ENCODE data around the gene VANGL1.

Gene VANGL1

DNA sequence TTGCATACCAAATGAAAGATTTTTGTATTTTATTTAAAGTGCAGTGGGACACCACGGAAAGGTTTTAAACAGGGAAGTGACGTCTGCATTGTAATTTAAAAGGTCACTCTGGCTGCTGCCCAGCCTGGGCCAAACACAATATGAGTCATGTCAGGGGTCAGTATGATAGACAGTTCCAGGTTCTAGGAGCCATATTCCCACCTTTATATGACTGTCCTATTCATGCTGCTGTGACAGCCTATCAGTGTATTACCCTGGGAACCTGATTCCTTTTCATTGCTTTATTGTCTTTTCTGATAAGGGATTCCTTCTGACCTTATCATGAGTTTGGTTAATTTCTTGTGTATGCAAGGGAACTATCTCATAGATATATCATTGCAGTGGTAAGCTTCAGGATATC, 5.3 kb downstream of the VANGL1 start:
- no peak overlapping the region for H3K4me3 ChIP-seq (ENCODE audit: low read length)
- no peak overlapping the region for H3K9ac ChIP-seq (ENCODE audit: low read depth, low read length)
- no peaks in the 10 kb centered on the region for H3K9me3 ChIP-seq (replicated peaks; ENCODE audit: low read length)
- H3K27me3 ChIP-seq (ENCODE audit: control insufficient read depth, insufficient read depth, low read length): no peaks in the 10 kb centered on the region
- no peak overlapping the region for H3K4me2 ChIP-seq (ENCODE audit: low read length)
- H3K36me3 ChIP-seq (ENCODE audit: insufficient read depth, low read length): peaks cover 7% of the 10 kb centered on the region
- H3K4me1 ChIP-seq (ENCODE audit: control insufficient read depth, insufficient read depth, low read length): peaks cover 24% of the 10 kb centered on the region

DNA sequence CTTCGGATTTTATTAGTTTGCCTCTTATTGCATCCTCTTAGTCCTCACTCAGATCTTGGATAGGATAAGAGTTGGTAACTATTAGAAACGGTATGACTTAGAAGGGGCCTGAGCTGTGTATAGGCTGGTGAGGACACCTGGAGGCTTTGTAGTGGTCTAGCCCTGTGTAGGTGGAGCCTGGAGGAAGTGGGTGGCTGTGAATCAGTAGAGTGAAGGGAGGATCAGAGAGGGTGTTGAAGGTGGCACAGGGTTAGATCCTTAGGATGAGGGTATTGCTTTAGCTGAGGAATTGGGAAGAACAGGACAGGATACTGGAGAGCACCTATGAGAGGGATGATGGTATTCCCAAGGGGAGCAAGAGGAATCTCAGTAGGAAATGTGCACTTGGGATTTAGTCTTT, 5.7 kb downstream of the VANGL1 start:
- Histone ChIP-seq H3K9me3 (replicated peaks; ENCODE audit: low read length) (no peaks in the 10 kb centered on the region), H3K4me3 (ENCODE audit: low read length) (no peak overlapping the region), H3K36me3 (ENCODE audit: insufficient read depth, low read length) (peaks cover 9% of the 10 kb centered on the region), H3K27me3 (ENCODE audit: control insufficient read depth, insufficient read depth, low read length) (no peaks in the 10 kb centered on the region), H3K4me1 (ENCODE audit: control insufficient read depth, insufficient read depth, low read length) (peaks cover 24% of the 10 kb centered on the region), H3K9ac (ENCODE audit: low read depth, low read length) (no peak overlapping the region), H3K4me2 (ENCODE audit: low read length) (no peak overlapping the region)

DNA sequence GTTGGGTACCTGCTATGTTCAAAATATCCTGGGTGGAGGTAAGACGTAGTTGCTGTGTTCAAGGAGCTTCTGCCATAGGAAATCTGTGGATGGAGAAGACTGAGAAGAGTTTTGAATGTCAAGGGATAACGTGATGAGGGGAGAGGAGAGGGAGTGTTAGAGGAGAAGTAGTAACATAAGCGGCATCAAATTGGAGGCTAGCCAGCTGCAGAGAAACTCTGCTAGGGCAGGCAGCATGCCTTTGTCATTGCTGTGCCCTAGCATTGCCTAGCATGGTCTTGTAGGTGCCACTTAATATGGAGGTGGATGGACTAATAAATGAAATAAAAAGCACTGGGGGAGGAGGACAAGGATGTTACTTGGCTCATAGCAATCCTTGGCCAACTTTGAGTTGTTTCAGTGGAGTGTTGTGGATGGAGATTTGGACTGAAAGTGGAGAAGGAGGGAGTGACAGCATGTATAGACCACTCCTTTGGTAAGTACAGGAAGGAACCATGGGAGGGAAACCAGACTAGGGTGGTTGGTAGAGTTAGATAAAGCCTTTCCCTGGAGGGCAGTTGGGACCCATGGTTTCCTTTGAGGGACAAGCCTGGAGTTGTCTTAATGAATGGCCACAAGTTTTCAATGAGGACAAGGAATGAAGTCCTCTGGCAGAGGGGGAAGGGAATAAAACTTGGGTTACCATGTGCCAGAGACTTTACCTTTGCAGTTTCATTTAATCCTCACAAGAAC, 6.3 kb downstream of the VANGL1 start:
- Histone ChIP-seq H3K9me3 (replicated peaks; ENCODE audit: low read length) (no peaks in the 10 kb centered on the region), H3K9ac (ENCODE audit: low read depth, low read length) (no peak overlapping the region), H3K4me2 (ENCODE audit: low read length) (no peak overlapping the region), H3K36me3 (ENCODE audit: insufficient read depth, low read length) (peaks cover 9% of the 10 kb centered on the region), H3K4me1 (ENCODE audit: control insufficient read depth, insufficient read depth, low read length) (peaks cover 20% of the 10 kb centered on the region), H3K4me3 (ENCODE audit: low read length) (no peak overlapping the region), H3K27me3 (ENCODE audit: control insufficient read depth, insufficient read depth, low read length) (no peaks in the 10 kb centered on the region)

DNA sequence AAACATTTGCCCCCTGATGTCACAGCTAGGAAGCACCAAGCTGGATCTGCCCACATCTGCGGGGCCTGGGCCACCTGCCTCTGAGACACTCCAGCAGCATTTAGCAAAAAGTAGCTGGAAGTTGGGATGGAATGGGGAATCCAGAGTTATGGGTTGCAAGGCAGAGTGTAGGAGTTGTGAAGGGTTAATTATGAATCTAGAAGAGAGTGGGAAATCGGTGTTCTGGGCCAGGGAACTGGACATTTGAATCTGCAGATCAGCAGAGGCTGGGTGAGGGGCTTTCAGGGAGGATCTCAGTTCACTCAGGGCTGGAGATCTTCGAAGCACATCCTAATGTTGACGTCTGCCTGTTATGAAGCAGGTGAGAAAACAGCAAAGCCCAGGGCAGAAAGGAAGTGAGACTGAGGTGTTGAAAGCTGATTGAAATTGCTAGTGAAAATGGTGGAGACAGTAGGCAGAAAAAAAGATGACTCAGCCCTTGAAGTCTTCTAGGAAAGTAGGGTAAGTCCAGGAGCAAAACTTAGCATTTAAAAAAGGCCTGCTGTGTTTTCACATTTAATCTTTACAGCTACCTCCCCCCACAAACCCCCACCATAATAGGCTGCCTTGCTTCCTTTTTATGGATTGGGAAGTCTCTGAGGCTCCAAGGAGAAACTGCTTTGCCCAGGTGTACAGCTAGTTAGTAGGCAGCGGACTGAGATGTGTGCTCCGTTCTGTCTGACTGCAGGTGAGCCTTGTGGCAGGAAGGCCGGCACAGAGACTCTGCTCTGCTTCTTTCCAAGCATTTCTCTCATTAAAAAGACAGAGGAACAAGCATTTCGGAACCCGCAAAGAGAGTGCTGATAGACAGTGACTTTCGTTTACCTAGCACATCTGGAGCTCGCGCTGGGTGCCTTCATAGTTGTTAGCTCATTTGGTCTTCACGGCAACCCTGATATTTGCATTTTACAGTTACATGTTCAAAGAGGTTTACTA, 7.2 kb downstream of the VANGL1 start:
- Histone ChIP-seq H3K27me3 (ENCODE audit: control insufficient read depth, insufficient read depth, low read length) (no peaks in the 10 kb centered on the region), H3K4me2 (ENCODE audit: low read length) (no peak overlapping the region), H3K9ac (ENCODE audit: low read depth, low read length) (no peak overlapping the region), H3K4me3 (ENCODE audit: low read length) (no peak overlapping the region), H3K36me3 (ENCODE audit: insufficient read depth, low read length) (peaks cover 9% of the 10 kb centered on the region), H3K4me1 (ENCODE audit: control insufficient read depth, insufficient read depth, low read length) (peaks cover 12% of the 10 kb centered on the region), H3K9me3 (replicated peaks; ENCODE audit: low read length) (no peaks in the 10 kb centered on the region)

DNA sequence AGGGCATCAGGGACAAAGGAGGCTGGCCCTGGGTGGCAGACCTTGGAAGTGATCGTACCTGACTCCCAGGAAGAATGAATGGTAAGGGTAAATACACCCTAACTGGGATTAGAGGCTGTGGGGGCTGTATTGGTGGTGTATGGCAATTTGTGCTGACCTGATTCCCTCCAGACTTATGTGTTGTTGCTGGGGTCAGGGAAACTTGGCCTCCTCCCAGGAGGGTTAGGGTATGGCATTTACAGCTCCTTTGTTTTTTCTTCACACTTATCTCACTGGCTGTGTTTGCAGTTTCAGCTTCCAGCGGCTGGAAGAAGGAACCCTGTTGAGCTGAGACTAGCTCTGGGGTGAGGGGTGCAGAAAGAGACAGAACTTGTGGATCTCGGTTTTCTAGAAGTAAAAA, 8.2 kb downstream of the VANGL1 start:
- Histone ChIP-seq H3K9me3 (replicated peaks; ENCODE audit: low read length) (no peaks in the 10 kb centered on the region), H3K9ac (ENCODE audit: low read depth, low read length) (no peak overlapping the region), H3K4me1 (ENCODE audit: control insufficient read depth, insufficient read depth, low read length) (peaks cover 11% of the 10 kb centered on the region), H3K4me3 (ENCODE audit: low read length) (no peak overlapping the region), H3K36me3 (ENCODE audit: insufficient read depth, low read length) (peaks cover 9% of the 10 kb centered on the region), H3K4me2 (ENCODE audit: low read length) (no peak overlapping the region), H3K27me3 (ENCODE audit: control insufficient read depth, insufficient read depth, low read length) (no peaks in the 10 kb centered on the region)

DNA sequence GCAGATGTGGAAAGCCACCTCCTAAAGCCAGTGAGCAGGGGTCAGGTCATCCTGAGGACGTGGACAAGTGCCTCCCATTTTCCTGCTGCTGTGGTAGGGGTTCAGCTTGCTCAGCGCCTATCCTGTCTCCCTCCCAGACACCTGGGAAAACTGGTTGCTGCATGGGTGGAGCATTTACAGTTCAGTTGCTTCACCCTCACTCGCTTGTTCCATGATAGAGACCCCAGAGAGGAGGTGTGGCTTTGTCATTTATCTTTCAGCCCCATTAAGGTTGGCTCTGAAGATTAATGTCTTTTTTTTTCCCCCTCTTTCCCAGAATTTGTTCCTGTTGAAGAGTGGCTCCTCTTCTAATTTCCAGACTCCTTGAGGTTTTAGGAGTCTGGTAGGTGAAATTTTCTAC, 9.2 kb downstream of the VANGL1 start:
- Histone ChIP-seq H3K9me3 (replicated peaks; ENCODE audit: low read length) (no peaks in the 10 kb centered on the region), H3K27me3 (ENCODE audit: control insufficient read depth, insufficient read depth, low read length) (no peaks in the 10 kb centered on the region), H3K4me1 (ENCODE audit: control insufficient read depth, insufficient read depth, low read length) (peaks cover 11% of the 10 kb centered on the region)

DNA sequence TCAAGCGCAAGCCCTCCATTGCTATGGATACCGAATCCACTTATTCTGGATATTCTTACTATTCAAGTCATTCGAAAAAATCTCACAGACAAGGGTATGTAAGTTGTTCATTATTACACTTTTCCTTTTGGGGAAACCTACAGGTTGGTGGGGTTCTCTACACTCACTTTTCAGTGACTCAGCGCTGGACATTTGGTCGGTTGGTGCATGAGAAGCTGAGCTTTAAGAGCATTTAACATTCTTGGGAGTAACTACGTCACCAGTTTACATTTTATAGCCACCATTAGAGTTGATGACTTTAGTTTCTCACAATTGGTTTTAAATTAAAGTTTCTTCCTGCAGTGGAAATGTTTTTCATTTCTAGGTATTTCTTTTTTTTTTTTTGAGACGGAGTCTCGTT, 9.6 kb downstream of the VANGL1 start:
- Histone ChIP-seq H3K4me3 (ENCODE audit: low read length) (no peak overlapping the region), H3K9me3 (replicated peaks; ENCODE audit: low read length) (no peaks in the 10 kb centered on the region), H3K9ac (ENCODE audit: low read depth, low read length) (no peak overlapping the region), H3K4me2 (ENCODE audit: low read length) (no peak overlapping the region), H3K27me3 (ENCODE audit: control insufficient read depth, insufficient read depth, low read length) (no peaks in the 10 kb centered on the region), H3K36me3 (ENCODE audit: insufficient read depth, low read length) (peaks cover 13% of the 10 kb centered on the region), H3K4me1 (ENCODE audit: control insufficient read depth, insufficient read depth, low read length) (peaks cover 11% of the 10 kb centered on the region)

More for the DNA sequence above, 9.2 kb downstream of the VANGL1 start:
- H3K36me3 ChIP-seq (ENCODE audit: insufficient read depth, low read length): peaks cover 13% of the 10 kb centered on the region
- H3K9ac ChIP-seq (ENCODE audit: low read depth, low read length): no peak overlapping the region
- H3K4me2 ChIP-seq (ENCODE audit: low read length): no peak overlapping the region
- no peak overlapping the region for H3K4me3 ChIP-seq (ENCODE audit: low read length)

DNA sequence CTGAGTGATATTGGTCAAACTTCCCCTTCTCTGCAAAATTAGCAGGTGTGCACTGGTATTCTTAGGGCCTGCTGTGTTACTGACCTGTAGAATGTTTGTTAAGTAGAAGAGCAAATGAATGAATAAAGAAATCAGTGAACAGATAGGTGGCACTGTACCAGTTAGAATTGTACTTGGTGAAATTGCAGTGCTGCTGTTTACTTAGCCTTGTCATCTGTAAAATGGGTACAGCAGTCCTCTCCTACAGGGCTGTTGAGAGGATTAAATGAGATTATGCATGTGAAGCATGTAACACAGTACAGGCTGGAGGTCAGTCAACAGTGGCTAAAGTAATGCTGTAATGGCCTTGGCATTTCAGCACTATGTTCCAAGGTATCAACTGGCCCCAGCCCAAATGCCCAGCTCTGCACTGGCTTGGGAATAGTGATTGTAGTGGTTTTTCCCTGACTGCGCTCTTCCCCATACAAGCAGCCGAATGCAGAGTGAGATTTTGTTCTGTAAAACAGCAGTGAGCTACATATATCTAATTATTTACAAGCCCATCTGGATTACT, 10.5 kb downstream of the VANGL1 start:
- H3K27me3 ChIP-seq (ENCODE audit: control insufficient read depth, insufficient read depth, low read length): no peaks in the 10 kb centered on the region
- no peaks in the 10 kb centered on the region for H3K9me3 ChIP-seq (replicated peaks; ENCODE audit: low read length)
- H3K9ac ChIP-seq (ENCODE audit: low read depth, low read length): no peak overlapping the region
- H3K4me2 ChIP-seq (ENCODE audit: low read length): no peak overlapping the region
- peaks cover 14% of the 10 kb centered on the region for H3K36me3 ChIP-seq (ENCODE audit: insufficient read depth, low read length)
- no peak overlapping the region for H3K4me3 ChIP-seq (ENCODE audit: low read length)
- peaks cover 3% of the 10 kb centered on the region for H3K4me1 ChIP-seq (ENCODE audit: control insufficient read depth, insufficient read depth, low read length)

DNA sequence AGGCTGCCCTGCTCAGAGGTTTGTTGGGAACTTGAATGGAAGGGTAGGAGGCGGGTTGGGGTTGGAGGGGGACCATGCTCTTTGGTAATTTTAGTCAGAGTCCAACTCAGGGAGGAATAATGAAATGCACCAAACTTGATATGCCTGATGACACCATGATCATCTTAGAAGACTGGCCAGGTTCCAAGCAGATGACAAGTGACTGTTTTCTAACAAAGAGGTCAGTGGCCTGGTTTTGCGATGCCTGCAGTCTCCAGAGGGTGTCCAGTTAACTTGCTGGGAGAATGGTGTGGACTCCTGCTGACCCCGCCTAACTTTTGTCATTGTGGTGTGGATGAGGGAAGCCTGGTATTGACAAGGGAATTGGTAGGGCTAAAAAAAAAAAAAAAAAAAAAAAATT, 12.4 kb downstream of the VANGL1 start:
- no peak overlapping the region for H3K9ac ChIP-seq (ENCODE audit: low read depth, low read length)
- peaks cover 17% of the 10 kb centered on the region for H3K36me3 ChIP-seq (ENCODE audit: insufficient read depth, low read length)
- no peak overlapping the region for H3K4me2 ChIP-seq (ENCODE audit: low read length)
- no peaks in the 10 kb centered on the region for H3K27me3 ChIP-seq (ENCODE audit: control insufficient read depth, insufficient read depth, low read length)
- no peaks in the 10 kb centered on the region for H3K9me3 ChIP-seq (replicated peaks; ENCODE audit: low read length)
- no peaks in the 10 kb centered on the region for H3K4me1 ChIP-seq (ENCODE audit: control insufficient read depth, insufficient read depth, low read length)
- no peak overlapping the region for H3K4me3 ChIP-seq (ENCODE audit: low read length)

DNA sequence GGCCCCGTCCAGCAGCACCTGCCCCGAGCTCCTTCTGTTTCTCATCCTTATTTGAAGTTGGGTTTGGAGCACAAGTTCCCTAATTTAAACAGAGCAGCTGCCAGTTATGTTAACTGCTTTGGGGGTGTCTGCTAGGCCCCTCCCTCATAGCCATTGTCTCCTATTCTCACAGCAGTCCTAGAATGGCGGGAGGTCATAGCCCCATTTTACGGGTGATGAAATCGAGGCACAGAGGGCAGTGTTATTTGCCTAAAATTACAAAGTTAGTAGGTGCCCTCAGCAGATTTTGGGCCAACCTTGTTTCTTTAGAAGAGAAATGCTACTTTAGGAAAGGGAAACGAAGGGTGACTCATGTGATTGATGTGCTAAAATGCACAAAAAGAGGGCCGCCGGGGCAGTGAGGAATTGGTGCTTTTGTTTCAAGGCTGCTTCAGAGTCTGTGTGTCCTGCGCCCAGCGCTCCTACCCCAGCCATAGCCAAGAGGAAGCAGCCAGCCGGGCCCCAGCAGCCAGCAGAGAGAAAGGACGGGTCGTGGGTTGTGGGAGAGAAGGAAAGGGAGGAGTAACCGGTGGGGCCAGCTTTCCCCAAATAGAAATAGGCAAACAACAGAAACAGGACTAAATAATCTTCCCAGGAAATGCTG, 13.0 kb downstream of the VANGL1 start:
- H3K27me3 ChIP-seq (ENCODE audit: control insufficient read depth, insufficient read depth, low read length): no peaks in the 10 kb centered on the region
- H3K4me1 ChIP-seq (ENCODE audit: control insufficient read depth, insufficient read depth, low read length): no peaks in the 10 kb centered on the region
- H3K4me3 ChIP-seq (ENCODE audit: low read length): no peak overlapping the region
- no peak overlapping the region for H3K9ac ChIP-seq (ENCODE audit: low read depth, low read length)
- no peaks in the 10 kb centered on the region for H3K9me3 ChIP-seq (replicated peaks; ENCODE audit: low read length)
- H3K36me3 ChIP-seq (ENCODE audit: insufficient read depth, low read length): peaks cover 20% of the 10 kb centered on the region
- H3K4me2 ChIP-seq (ENCODE audit: low read length): no peak overlapping the region

DNA sequence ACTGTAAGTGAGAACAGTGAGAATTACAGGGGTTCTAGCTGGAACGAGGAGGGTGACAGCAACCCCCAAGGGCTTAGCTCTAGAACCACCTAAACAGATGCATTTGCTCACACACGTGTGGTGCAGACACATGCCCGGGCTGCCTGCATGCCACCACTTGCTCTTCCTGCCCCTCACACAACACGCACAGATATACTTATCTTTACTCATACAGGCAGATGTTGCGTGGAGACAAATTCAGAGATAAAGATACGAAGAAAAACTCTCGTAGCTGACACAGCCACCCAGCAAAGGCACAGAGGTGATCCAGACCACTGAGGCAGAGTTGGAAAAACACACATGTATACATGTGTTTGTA, 13.5 kb downstream of the VANGL1 start:
- Histone ChIP-seq H3K4me1 (ENCODE audit: control insufficient read depth, insufficient read depth, low read length) (no peaks in the 10 kb centered on the region), H3K27me3 (ENCODE audit: control insufficient read depth, insufficient read depth, low read length) (no peaks in the 10 kb centered on the region), H3K4me2 (ENCODE audit: low read length) (no peak overlapping the region), H3K4me3 (ENCODE audit: low read length) (no peak overlapping the region), H3K9me3 (replicated peaks; ENCODE audit: low read length) (no peaks in the 10 kb centered on the region), H3K36me3 (ENCODE audit: insufficient read depth, low read length) (peaks cover 20% of the 10 kb centered on the region), H3K9ac (ENCODE audit: low read depth, low read length) (no peak overlapping the region)
